GM15510 (cell line): ENCODE data around the gene NHS.

Source experiments
- POLR2A ChIP-seq: IDR thresholded peaks from 3 replicates; pipeline ENCODE4 v1.6.1; 2011; ENCODE audit warnings: borderline replicate concordance; ENCODE audit not compliant: insufficient read length; ENCODE audit errors: extremely low read depth

The NHS gene

DNA sequence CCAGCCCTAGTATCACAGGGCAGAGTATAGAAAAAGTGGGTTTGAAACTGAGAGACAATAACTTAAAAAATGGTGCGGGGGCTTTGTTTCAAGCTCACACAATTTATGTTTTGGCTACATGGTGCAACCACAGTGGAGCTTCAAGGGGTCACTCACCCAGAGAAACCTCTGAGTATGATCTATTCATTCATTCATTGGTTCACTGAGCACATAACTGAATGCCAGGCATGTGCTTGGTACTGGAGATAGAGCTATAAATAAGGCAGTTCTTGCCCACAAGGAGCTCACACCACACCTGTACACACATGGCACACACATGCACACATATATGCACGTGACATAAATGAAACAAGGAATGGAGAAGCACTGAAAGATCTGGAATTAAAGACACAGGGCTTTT, 171.4 kb downstream of the NHS start:
- no peak for TF ChIP-seq POLR2A

- no peak for TF ChIP-seq POLR2A
These were observed 172.7 kb downstream of the NHS start for GRCh38 chrX:17547658-17548057.

DNA sequence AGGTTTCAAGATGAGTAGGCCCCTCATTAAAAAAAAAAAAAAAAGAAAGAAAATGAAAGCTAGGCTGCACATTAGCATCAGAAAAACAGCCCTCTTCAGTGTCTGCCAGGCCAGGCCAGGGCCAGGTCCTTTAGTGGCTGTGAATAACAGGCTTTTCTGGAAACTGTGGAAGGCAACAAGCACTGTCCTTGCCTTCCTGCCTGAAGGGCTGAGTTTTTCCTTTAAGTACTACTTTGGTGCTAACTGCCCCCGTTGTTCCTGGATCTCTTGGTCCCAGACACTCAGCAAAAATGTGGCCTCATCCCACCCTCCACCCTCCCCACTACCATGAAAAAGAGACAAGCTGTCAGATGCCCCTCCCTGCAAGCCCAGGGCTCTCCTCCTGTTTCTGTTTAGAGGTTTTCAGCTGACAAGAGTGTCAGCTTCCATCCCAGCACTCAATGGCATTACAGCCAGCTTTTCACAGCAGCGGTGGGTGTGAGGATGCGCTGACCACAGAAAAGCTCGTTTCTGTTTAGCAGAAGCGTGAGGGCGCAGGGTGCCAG, 174.2 kb downstream of the NHS start:
- TF ChIP-seq POLR2A: no peak

- TF ChIP-seq POLR2A: no peak
These were observed 175.0 kb downstream of the NHS start for GRCh38 chrX:17550011-17550410.

GRCh38 chrX:17552044-17552650, 177.1 kb downstream of the NHS start:
- no peak for TF ChIP-seq POLR2A

DNA sequence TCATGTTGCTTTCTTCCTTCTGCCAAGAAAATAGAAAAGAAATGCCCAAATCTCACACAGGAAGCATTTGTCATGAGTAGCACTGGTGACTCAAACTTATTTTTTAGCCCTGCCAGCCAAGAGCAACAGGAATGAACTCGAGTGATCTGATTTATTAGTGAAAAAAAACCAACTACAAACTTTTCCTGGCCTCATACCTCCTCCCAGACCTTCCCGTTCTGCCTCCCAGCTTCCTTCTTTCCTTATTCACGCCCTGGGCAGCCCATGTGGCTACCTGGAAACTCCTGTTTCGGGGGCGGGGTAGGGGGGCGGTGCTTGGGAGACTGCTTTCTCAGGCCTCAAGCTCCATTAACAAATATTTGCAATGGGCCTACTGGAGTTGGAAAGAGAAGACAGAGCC, 178.5 kb downstream of the NHS start:
- TF ChIP-seq POLR2A: no peak

DNA sequence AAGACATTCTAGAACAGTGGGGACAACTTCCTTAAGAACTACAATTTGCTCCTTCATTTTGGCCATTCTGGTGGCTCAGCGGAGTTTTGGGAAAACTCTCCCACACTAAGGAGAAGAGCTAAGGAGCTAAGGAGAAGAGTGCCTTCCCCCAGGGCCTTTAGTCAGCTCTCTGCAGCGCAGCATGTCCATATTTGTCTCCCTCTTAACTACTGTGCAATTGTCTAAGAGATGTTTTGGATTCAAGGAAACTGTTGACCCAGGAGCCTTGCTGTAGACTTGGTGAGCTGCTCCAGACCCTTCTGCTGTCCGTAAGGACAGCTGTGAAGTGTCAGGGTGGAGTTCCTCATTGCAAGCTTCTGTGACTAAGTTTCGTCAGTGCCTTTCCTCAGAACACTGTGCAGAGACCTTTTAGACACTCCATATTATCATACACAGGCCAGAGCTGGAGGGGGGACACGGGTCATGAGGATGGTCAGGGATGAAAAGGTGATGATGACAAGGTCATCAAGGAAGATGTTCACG, 179.0 kb downstream of the NHS start:
- TF ChIP-seq POLR2A: no peak

DNA sequence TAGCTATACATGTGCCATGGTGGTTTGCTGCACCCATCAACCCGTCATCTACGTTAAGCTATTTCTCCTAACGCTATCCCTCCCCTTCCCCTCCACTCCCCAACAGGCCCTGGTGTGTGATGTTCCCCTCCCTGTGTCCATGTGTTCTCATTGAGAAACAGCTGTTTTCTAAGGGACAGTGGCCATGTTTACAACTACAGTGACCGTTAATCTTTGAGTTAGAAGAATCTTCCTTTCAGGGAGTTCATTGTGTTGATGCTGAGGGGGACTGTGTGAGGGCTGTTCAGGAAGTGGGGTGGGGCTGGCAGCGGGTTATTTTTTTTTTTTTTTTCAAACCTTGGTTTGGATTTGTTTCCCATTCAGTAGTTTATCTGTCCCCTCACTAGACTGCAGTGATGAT, 179.9 kb downstream of the NHS start:
- no peak for TF ChIP-seq POLR2A

- no peak for TF ChIP-seq POLR2A
These were observed 180.8 kb downstream of the NHS start for GRCh38 chrX:17555846-17556245.

DNA sequence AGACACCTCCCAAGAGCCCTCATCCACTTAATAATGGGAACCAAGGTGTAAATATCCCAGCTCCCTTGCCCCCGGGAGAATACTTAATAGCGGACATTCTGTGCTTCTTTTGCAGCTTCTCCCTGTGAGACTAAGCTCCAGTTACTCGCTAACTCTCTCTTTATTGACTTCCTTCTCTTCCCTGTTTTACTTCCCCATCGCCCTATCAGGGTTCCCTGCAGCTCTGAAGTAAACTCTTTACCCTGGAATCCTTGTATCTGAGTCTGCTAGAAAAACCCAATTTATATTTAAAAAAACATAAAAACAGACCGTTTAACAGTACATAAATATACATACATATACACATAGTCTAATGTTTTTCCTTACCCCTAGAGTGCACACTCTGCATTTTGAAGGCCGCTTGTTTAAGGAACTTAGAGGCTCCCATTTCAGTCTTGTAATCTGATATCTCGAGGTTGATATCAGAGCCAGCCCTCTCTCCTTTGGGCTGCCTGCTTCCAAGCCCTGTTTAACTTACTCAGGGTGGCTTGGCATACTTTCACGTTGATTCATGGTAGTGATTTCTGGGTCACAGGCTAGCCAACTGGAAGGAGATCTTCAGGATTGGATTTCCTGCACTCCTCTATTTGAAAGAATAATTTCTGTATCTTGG, 184.9 kb downstream of the NHS start:
- TF ChIP-seq POLR2A: no peak

DNA sequence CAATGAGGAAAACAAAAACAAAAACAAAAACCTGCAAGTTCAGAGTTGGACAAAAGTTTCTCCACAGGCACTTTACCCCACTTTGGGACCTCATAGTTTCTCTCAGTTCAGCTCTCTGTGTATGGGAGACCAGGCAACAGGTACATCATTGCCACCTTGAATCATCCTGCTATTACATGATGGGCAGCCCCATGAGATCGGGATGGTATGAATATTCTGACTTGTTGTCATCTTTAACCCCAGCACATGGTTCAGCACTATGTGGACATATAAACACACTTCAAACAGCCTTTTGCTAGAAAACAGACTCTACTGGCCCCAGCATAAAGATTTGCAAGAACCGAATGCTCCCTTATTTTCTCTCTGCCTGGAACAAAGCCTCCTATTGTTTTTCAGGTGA, 185.4 kb downstream of the NHS start:
- no peak for TF ChIP-seq POLR2A

- no peak for TF ChIP-seq POLR2A
These were observed 188.1 kb downstream of the NHS start for GRCh38 chrX:17563076-17563475.

- TF ChIP-seq POLR2A: no peak
These were observed 188.5 kb downstream of the NHS start for GRCh38 chrX:17563515-17563914.

GRCh38 chrX:17564689-17565409, 189.8 kb downstream of the NHS start:
- no peak for TF ChIP-seq POLR2A

DNA sequence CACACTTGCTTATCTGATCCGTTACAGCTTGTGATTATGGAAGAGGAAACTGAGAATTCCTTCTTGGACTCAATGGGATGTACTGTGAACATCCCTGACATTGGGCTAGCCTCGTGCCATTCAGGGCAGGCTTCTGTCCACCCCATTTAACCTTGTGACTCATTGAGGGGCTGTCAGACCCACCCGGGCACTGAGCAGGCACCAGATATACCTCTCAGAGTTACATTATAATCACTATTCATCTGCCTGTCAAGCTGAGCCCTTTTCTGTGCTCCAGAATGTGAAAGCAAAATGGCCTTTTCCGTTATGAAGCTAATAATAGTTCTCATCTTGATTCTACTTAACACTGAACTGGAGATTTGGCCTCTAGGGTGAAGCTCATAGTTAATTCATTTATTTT, 191.7 kb downstream of the NHS start:
- TF ChIP-seq POLR2A: no peak
